SIG-M5 treated with dmso at 0.1 percent for 504 hours (cell line): ENCODE results near the gene PIKFYVE.

Source experiments
- DNase-seq: peaks from one replicate; lab custom pipeline; 2025; ENCODE audit not compliant: unreplicated experiment; lab: John Stamatoyannopoulos, UW

Gene PIKFYVE

DNA sequence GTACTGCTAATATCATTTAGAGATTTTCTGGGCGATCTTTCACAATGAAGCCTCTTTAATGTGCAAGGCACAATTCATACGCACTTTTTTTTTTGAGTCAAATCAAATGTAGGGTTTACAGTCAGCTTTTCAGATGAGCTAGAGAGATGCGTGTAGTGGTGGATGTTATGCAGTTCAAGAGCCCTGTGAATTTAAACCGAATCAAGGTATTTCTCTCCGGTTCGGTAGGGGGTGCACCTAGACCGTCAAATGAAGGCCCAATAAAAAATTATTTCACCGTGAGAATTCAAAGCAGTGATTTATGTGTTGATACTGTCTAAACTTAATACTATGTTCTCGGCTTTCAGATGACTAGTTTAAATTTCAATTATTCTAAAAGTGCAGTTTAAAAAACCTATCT is 141.6 kb downstream of the PIKFYVE start:
- no peak for DNase-seq
